ENCODE data around the gene DTX2.
"Not testable (repeated sequence)": the region's sequence is repeated elsewhere in the genome, so short reads cannot be mapped to it uniquely, and the experiment has no call there.

Gene DTX2

DNA sequence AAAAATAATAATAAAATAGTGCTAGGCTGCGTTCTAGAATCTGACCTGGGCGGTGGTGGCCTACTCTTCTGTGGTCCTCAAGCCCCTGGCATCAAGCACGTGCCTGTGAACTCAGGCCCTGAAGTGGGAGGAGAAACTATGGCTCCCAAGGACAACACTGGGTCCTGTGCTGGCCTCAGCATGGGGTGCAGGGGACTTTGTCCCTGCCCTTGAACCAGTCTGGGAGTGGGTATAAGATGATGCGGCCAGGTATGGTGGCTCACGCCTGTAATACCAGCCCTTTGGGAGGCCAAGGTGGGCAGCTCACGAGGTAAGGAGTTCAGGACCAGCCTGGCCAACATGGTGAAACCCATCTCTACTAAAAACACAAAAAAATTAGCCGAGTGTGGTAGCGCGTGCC, 31.3 kb upstream of the DTX2 start:
- H2BK120ac ChIP-seq (ENCODE audit: insufficient read depth, low read length, poor library complexity), result no peak overlapping the region
- no peaks in the 10 kb centered on the region for H3K27me3 ChIP-seq (ENCODE audit: insufficient read depth, low read length)
- no peak overlapping the region for H3K14ac ChIP-seq (ENCODE audit: low read length)
- H3K9ac ChIP-seq (ENCODE audit: low read length), result no peak overlapping the region
- no peaks in the 10 kb centered on the region for H3K79me1 ChIP-seq (ENCODE audit: low read length)
- H4K8ac ChIP-seq (ENCODE audit: low read depth, low read length), result no peak overlapping the region
- no peak overlapping the region for H2AFZ ChIP-seq (ENCODE audit: insufficient read depth, low read length, poor library complexity)
- no peak for DNase-seq
- H3K9me3 ChIP-seq (ENCODE audit: insufficient read depth, low read depth, low read length), result no peaks in the 10 kb centered on the region
- no peak overlapping the region for H2BK5ac ChIP-seq (ENCODE audit: low read depth, low read length, poor library complexity)
- H2BK12ac ChIP-seq (ENCODE audit: low read length), result no peak overlapping the region
- H3K4ac ChIP-seq (ENCODE audit: low read depth, low read length), result no peak overlapping the region
- no peaks in the 10 kb centered on the region for H3K4me1 ChIP-seq (ENCODE audit: control insufficient read depth in 1 of 2, insufficient read depth in 2 of 2, low read length in 2 of 2)
- no peak overlapping the region for H4K91ac ChIP-seq (ENCODE audit: low read depth, low read length)
- no peak overlapping the region for H3K4me3 ChIP-seq (ENCODE audit: low read depth, low read length)
- no peak overlapping the region for H3K27ac ChIP-seq (ENCODE audit: low read depth, low read length)
- no peak overlapping the region for H3K23ac ChIP-seq (ENCODE audit: low read length)
- H4K12ac ChIP-seq (ENCODE audit: low read depth, low read length), result no peak overlapping the region
- no peak overlapping the region for H3K18ac ChIP-seq (ENCODE audit: low read length)
- H2AK5ac ChIP-seq (ENCODE audit: low read length), result no peak overlapping the region
- no peak overlapping the region for H3K4me2 ChIP-seq (ENCODE audit: low read length)
- H3K36me3 ChIP-seq (ENCODE audit: control insufficient read depth in 1 of 2, insufficient read depth in 2 of 2, low read length in 2 of 2), result peaks cover 0 to 3% of the 10 kb centered on the region in 2 experiments
- H3K79me2 ChIP-seq (ENCODE audit: control insufficient read depth, insufficient read depth, low read length, poor library complexity), result no peaks in the 10 kb centered on the region
- no CpG with 5 or more reads among the region's 9 CpGs for WGBS (ENCODE audit: extremely low coverage, insufficient coverage, insufficient read length)

- H2BK5ac ChIP-seq (ENCODE audit: low read depth, low read length, poor library complexity), result no peak overlapping the region
- H4K12ac ChIP-seq (ENCODE audit: low read depth, low read length), result no peak overlapping the region
- H4K8ac ChIP-seq (ENCODE audit: low read depth, low read length), result no peak overlapping the region
- H2AFZ ChIP-seq (ENCODE audit: insufficient read depth, low read length, poor library complexity), result no peak overlapping the region
- no peak overlapping the region for H2AK5ac ChIP-seq (ENCODE audit: low read length)
- no CpG with 5 or more reads among the region's 3 CpGs for WGBS (ENCODE audit: extremely low coverage, insufficient coverage, insufficient read length)
- no peaks in the 10 kb centered on the region for H3K27me3 ChIP-seq (ENCODE audit: insufficient read depth, low read length)
- H3K79me1 ChIP-seq (ENCODE audit: low read length), result no peaks in the 10 kb centered on the region
- H3K18ac ChIP-seq (ENCODE audit: low read length), result no peak overlapping the region
- no peak overlapping the region for H3K4me3 ChIP-seq (ENCODE audit: low read depth, low read length)
- no peaks in the 10 kb centered on the region for H3K4me1 ChIP-seq (ENCODE audit: control insufficient read depth in 1 of 2, insufficient read depth in 2 of 2, low read length in 2 of 2)
- no peak overlapping the region for H2BK12ac ChIP-seq (ENCODE audit: low read length)
- no peak overlapping the region for H3K23ac ChIP-seq (ENCODE audit: low read length)
- H3K36me3 ChIP-seq (ENCODE audit: control insufficient read depth in 1 of 2, insufficient read depth in 2 of 2, low read length in 2 of 2), result peaks cover 0 to 3% of the 10 kb centered on the region in 2 experiments
- H3K14ac ChIP-seq (ENCODE audit: low read length), result no peak overlapping the region
- no peaks in the 10 kb centered on the region for H3K9me3 ChIP-seq (ENCODE audit: insufficient read depth, low read depth, low read length)
- H3K9ac ChIP-seq (ENCODE audit: low read length), result no peak overlapping the region
- DNase-seq, result no peak
- no peak overlapping the region for H2BK120ac ChIP-seq (ENCODE audit: insufficient read depth, low read length, poor library complexity)
- no peaks in the 10 kb centered on the region for H3K79me2 ChIP-seq (ENCODE audit: control insufficient read depth, insufficient read depth, low read length, poor library complexity)
- H3K4ac ChIP-seq (ENCODE audit: low read depth, low read length), result no peak overlapping the region
- no peak overlapping the region for H3K4me2 ChIP-seq (ENCODE audit: low read length)
- no peak overlapping the region for H3K27ac ChIP-seq (ENCODE audit: low read depth, low read length)
- H4K91ac ChIP-seq (ENCODE audit: low read depth, low read length), result no peak overlapping the region
These were observed 30.7 kb upstream of the DTX2 start for GRCh38 chr7:76430836-76431235.

- not testable (repeated sequence) for H2AFZ ChIP-seq (ENCODE audit: insufficient read depth, low read length, poor library complexity); H4K8ac ChIP-seq (ENCODE audit: low read depth, low read length); H3K9me3 ChIP-seq (ENCODE audit: insufficient read depth, low read depth, low read length); H2BK5ac ChIP-seq (ENCODE audit: low read depth, low read length, poor library complexity); H3K27me3 ChIP-seq (ENCODE audit: insufficient read depth, low read length); H3K4ac ChIP-seq (ENCODE audit: low read depth, low read length); H3K9ac ChIP-seq (ENCODE audit: low read length); H3K36me3 ChIP-seq (ENCODE audit: control insufficient read depth in 1 of 2, insufficient read depth in 2 of 2, low read length in 2 of 2); H2BK120ac ChIP-seq (ENCODE audit: insufficient read depth, low read length, poor library complexity); H3K79me1 ChIP-seq (ENCODE audit: low read length); H3K4me2 ChIP-seq (ENCODE audit: low read length); H2AK5ac ChIP-seq (ENCODE audit: low read length); H4K91ac ChIP-seq (ENCODE audit: low read depth, low read length); H3K23ac ChIP-seq (ENCODE audit: low read length); H3K18ac ChIP-seq (ENCODE audit: low read length); H2BK12ac ChIP-seq (ENCODE audit: low read length); H3K14ac ChIP-seq (ENCODE audit: low read length); H3K4me1 ChIP-seq (ENCODE audit: control insufficient read depth in 1 of 2, insufficient read depth in 2 of 2, low read length in 2 of 2); H4K12ac ChIP-seq (ENCODE audit: low read depth, low read length); H3K4me3 ChIP-seq (ENCODE audit: low read depth, low read length); H3K27ac ChIP-seq (ENCODE audit: low read depth, low read length); H3K79me2 ChIP-seq (ENCODE audit: control insufficient read depth, insufficient read depth, low read length, poor library complexity)
- DNase-seq, result peak; percentile 75 to 89
- no CpG with 5 or more reads among the region's 2 CpGs for WGBS (ENCODE audit: extremely low coverage, insufficient coverage, insufficient read length)
These were observed 23.6 kb upstream of the DTX2 start for GRCh38 chr7:76437873-76438272.

DNA sequence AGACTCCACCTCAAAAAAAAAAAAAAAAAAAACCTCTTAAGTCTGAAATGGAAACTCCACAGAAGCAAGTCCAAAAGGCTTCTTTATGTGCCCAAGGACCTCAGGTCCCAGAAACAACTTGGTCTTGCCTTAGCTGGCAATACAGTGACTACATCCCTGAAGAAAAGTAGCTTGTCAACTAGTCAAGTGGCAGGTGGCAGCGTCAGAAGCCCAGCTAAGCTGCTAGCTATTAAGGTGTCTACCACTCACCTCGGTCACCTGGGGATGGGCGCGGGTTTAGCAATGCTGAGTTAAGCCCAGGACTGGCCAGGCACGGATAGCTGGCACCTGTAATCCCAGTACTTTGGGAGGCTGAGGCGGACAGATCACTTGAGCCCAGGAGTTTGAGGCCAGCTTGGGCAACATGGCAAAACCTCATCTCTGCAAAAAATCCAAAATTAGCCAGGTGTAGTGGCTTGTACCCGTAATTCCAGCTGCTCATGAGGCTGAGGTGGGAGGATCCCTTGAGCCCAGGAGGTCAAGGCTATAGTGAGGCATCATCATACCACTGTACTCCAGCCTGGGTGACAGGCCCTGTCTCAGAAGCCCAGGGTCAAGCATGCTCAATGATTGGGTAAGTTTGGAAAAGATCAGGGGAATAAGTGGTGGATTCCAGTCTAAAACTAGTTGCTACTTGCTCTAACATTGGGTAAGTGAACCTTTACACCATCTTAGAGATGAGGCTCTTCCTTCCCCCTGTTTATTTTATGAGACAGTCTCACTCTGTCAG, 22.2 kb upstream of the DTX2 start:
- H3K79me2 ChIP-seq (ENCODE audit: control insufficient read depth, insufficient read depth, low read length, poor library complexity); H3K4me1 ChIP-seq (ENCODE audit: control insufficient read depth in 1 of 2, insufficient read depth in 2 of 2, low read length in 2 of 2); H3K27me3 ChIP-seq (ENCODE audit: insufficient read depth, low read length); H3K79me1 ChIP-seq (ENCODE audit: low read length); H3K9me3 ChIP-seq (ENCODE audit: insufficient read depth, low read depth, low read length); H3K4ac ChIP-seq (ENCODE audit: low read depth, low read length); H3K14ac ChIP-seq (ENCODE audit: low read length); H3K27ac ChIP-seq (ENCODE audit: low read depth, low read length); DNase-seq; H4K91ac ChIP-seq (ENCODE audit: low read depth, low read length); H3K23ac ChIP-seq (ENCODE audit: low read length); H4K8ac ChIP-seq (ENCODE audit: low read depth, low read length); H2BK120ac ChIP-seq (ENCODE audit: insufficient read depth, low read length, poor library complexity); H3K18ac ChIP-seq (ENCODE audit: low read length); H3K9ac ChIP-seq (ENCODE audit: low read length); H4K12ac ChIP-seq (ENCODE audit: low read depth, low read length); H2BK12ac ChIP-seq (ENCODE audit: low read length); H2BK5ac ChIP-seq (ENCODE audit: low read depth, low read length, poor library complexity); H2AFZ ChIP-seq (ENCODE audit: insufficient read depth, low read length, poor library complexity); H3K36me3 ChIP-seq (ENCODE audit: control insufficient read depth in 1 of 2, insufficient read depth in 2 of 2, low read length in 2 of 2); H3K4me2 ChIP-seq (ENCODE audit: low read length); H2AK5ac ChIP-seq (ENCODE audit: low read length); H3K4me3 ChIP-seq (ENCODE audit: low read depth, low read length): not testable (repeated sequence)
- WGBS (ENCODE audit: extremely low coverage, insufficient coverage, insufficient read length), result no CpG with 5 or more reads among the region's 7 CpGs
